HepG2 (cell line): Measurements from ENCODE around the gene SLIT1. TPM values are rescaled to one million over a fixed set of nuclear protein-coding genes. Genes with fewer than 3 reads are reported as not detected.

Source experiments
- ATAC-seq: fragments of 200-7000 bp; cut with Tn5 transposase; 3 replicates; pipeline ENCODE4 v1.9.1; 2020; ENCODE audit warnings: mild to moderate bottlenecking, moderate library complexity
- BruUV-seq: library from RNA; stranded (reverse); fragments of 400-500 nt; replicated peaks from 2 replicates; lab custom pipeline; 2021; lab: Mats Ljungman, UMichigan
- CTCF ChIA-PET: fragments of 300-600 bp; formaldehyde crosslinking; extraction: SDS; loops from one replicate; lab custom pipeline; 2021; ENCODE audit warnings: low total read pairs, inconsistent platforms, low intra/inter-chr PET ratio; lab: Yijun Ruan, JAX
- POLR2A ChIA-PET: fragments of 350-600 bp; sonication (Branson Sonifier 250); formaldehyde crosslinking; loops from one replicate; lab custom pipeline; 2020; ENCODE audit warnings: antibody characterized with exemption, inconsistent platforms; lab: Yijun Ruan, JAX
- DNase-seq: peaks from one replicate; pipeline ENCODE4 v3.0.0-alpha.2; 2015; ENCODE audit warnings: low spot score
- FAIRE-seq: peaks from 3 replicates; lab custom pipeline; 2011; peaks lifted over from hg19 to GRCh38; lab: Jason Lieb, UNC
- H2AFZ ChIP-seq: one replicate; pipeline ENCODE4 v1.6.1; 2011; ENCODE audit warnings: low read length, inconsistent platforms
- H3K27ac ChIP-seq: fragments of 300-600 bp; 3 replicates; pipeline ENCODE4 v1.8.0; 2011; ENCODE audit warnings: mixed run types, mild to moderate bottlenecking, mixed read lengths, low read length, inconsistent platforms; ENCODE audit not compliant: insufficient read depth; ENCODE audit errors: extremely low read length
- H3K27me3 ChIP-seq, 2 experiments: fragments of 200-600 bp in 1 of 2; 2 replicates in 1 of 2; 3 replicates in 1 of 2; pipeline versions ENCODE4 v1.6.0 to v1.8.0; 2011; ENCODE audit warnings: low read length in 2 of 2, mild to moderate bottlenecking in 2 of 2, moderate library complexity in 2 of 2, inconsistent platforms in 1 of 2; ENCODE audit not compliant: insufficient read depth in 2 of 2, control insufficient read depth in 1 of 2
- H3K36me3 ChIP-seq, 2 experiments: fragments of 200-600 bp in 1 of 2; replicated peaks in 1 of 2; 2 replicates in 1 of 2; 3 replicates in 1 of 2; pipeline versions ENCODE4 v1.5.1 to v1.8.0; 2011; ENCODE audit warnings: low read length in 2 of 2, inconsistent platforms in 1 of 2; ENCODE audit not compliant: insufficient read depth in 2 of 2, control insufficient read depth in 1 of 2
- H3K4me1 ChIP-seq: 2 replicates; pipeline ENCODE4 v1.5.1; 2012; ENCODE audit warnings: low read length, inconsistent platforms; ENCODE audit not compliant: insufficient read depth
- H3K4me2 ChIP-seq: 2 replicates; pipeline ENCODE4 v1.6.0; 2011; ENCODE audit warnings: low read depth, low read length, inconsistent platforms
- H3K4me3 ChIP-seq, 3 experiments: fragments of 200-600 bp in 1 of 3; sonication (generic), shearing (Covaris generic) in 1 of 3; replicated peaks in 1 of 3; 2 replicates each; pipeline ENCODE4 v1.5.1; 2011 to 2016; ENCODE audit warnings: low read length in 3 of 3, inconsistent platforms in 2 of 3, low read depth in 2 of 3, mild to moderate bottlenecking in 2 of 3, control low read depth in 1 of 3, mixed read lengths in 1 of 3; ENCODE audit not compliant: insufficient read depth in 1 of 3
- H3K79me2 ChIP-seq: one replicate; pipeline ENCODE4 v1.6.1; 2011; ENCODE audit warnings: low read length, inconsistent platforms; ENCODE audit not compliant: insufficient read depth
- H3K9ac ChIP-seq: 2 replicates; pipeline ENCODE4 v1.6.0; 2011; ENCODE audit warnings: mild to moderate bottlenecking, low read depth, low read length, inconsistent platforms; ENCODE audit not compliant: insufficient read depth
- H3K9me3 ChIP-seq: 2 replicates; pipeline ENCODE4 v1.5.1; 2012; ENCODE audit warnings: mild to moderate bottlenecking, low read length
- H4K20me1 ChIP-seq: 2 replicates; pipeline ENCODE4 v1.6.0; 2011; ENCODE audit warnings: inconsistent platforms, mild to moderate bottlenecking, low read length, moderate library complexity; ENCODE audit not compliant: insufficient read depth
- ARNTL ChIP-seq: sonication (generic); formaldehyde crosslinking; IDR thresholded peaks from 2 replicates; pipeline ENCODE4 v1.4.0; 2020; ENCODE audit warnings: mild to moderate bottlenecking, missing genetic modification reagents
- NFRKB ChIP-seq: fragments of 450-650 bp; IDR thresholded peaks from 2 replicates; pipeline ENCODE4 v1.6.1; 2017
- TCF12 ChIP-seq, 2 experiments: fragments of 450-650 bp in 1 of 2; sonication (generic) in 1 of 2; formaldehyde crosslinking in 1 of 2; IDR thresholded peaks; 2 replicates each; pipeline versions ENCODE4 v1.6.1 to v1.8.0; 2017 to 2022; ENCODE audit warnings: antibody characterized with exemption in 1 of 2, mild to moderate bottlenecking in 1 of 2, missing genetic modification reagents in 1 of 2, moderate library complexity in 1 of 2
- TEAD2 ChIP-seq: sonication (generic); formaldehyde crosslinking; IDR thresholded peaks from 2 replicates; pipeline ENCODE4 v1.9.0; 2021; ENCODE audit warnings: missing genetic modification reagents
- ZNF143 ChIP-seq: sonication (generic); formaldehyde crosslinking; IDR thresholded peaks from 2 replicates; pipeline ENCODE4 v1.4.0; 2020; ENCODE audit warnings: missing genetic modification reagents
- ZNF354B ChIP-seq: sonication (generic); formaldehyde crosslinking; IDR thresholded peaks from 2 replicates; pipeline ENCODE4 v1.8.0; 2022; ENCODE audit warnings: mild to moderate bottlenecking, missing genetic modification reagents
- ZNF670 ChIP-seq: sonication (generic); formaldehyde crosslinking; IDR thresholded peaks from 2 replicates; pipeline ENCODE4 v1.8.0; 2022; ENCODE audit warnings: mild to moderate bottlenecking, missing genetic modification reagents, borderline replicate concordance
- ZSCAN12 ChIP-seq: sonication (generic); formaldehyde crosslinking; IDR thresholded peaks from 2 replicates; pipeline ENCODE4 v1.9.0; 2021; ENCODE audit warnings: mild to moderate bottlenecking, missing genetic modification reagents
- WGBS: methylation state at CpG from one replicate; pipeline ENCODE4 v1.1.6; 2017; ENCODE audit warnings: low lambda C conversion rate; 5-methylcytosine and 5-hydroxymethylcytosine counted together
- in situ Hi-C: cut with HindIII; loops from 2 replicates; pipeline ENCODE4 v1.10.0; 2017; ENCODE audit warnings: low pct_unique_long_range_greater_than_20kb; ENCODE audit not compliant: extremely low pct_ligation_motif_present
- intact Hi-C: fragments of 100-400 bp; cut with micrococcal nuclease; formaldehyde crosslinking; loops from one replicate; pipeline ENCODE4 v1.10.0; 2022; ENCODE audit not compliant: unreplicated experiment
- polyA plus RNA-seq, 8 experiments: library from polyadenylated mRNA; depleted of rRNA in 3 of 8; stranded (reverse) in 7 of 8; unstranded in 1 of 8; fragments of >200 nt; fragmentation: Illumina TruSeq in 4 of 8; extraction: Trizol in 4 of 8; gene quantifications; 2 replicates each; pipeline versions ENCODE4 v1.2.1 to v1.2.3, GENCODE V29; 2011 to 2016; ENCODE audit warnings: low read depth in 4 of 8, missing spikeins in 1 of 8, mixed read lengths in 1 of 8; ENCODE audit not compliant: insufficient read depth in 1 of 8
- total RNA-seq, 5 experiments: library from RNA; depleted of rRNA; stranded (reverse); fragments of >200 nt; fragmentation: Illumina TruSeq; extraction: Trizol; gene quantifications; 2 replicates each; pipeline ENCODE4 v1.2.3, GENCODE V29; 2016; ENCODE audit warnings: low read depth in 1 of 5
- TF ChIP-seq, protein P1 (sequence below): sonication (generic); formaldehyde crosslinking; IDR thresholded peaks from 2 replicates; pipeline ENCODE4 v1.5.0; 2020; ENCODE audit warnings: mild to moderate bottlenecking, missing genetic modification reagents, borderline replicate concordance
- TF ChIP-seq, protein P2 (sequence below): sonication (generic); formaldehyde crosslinking; IDR thresholded peaks from 2 replicates; pipeline ENCODE4 v1.8.1; 2023; ENCODE audit warnings: missing genetic modification reagents, inconsistent platforms, borderline replicate concordance
- TF ChIP-seq, protein P3 (sequence below): sonication (generic); formaldehyde crosslinking; IDR thresholded peaks from 2 replicates; pipeline ENCODE4 v1.4.0; 2020; ENCODE audit warnings: missing genetic modification reagents, borderline replicate concordance
- TF ChIP-seq, protein P4 (sequence below): sonication (generic); formaldehyde crosslinking; IDR thresholded peaks from 2 replicates; pipeline ENCODE4 v1.8.1; 2023; ENCODE audit warnings: mild to moderate bottlenecking, inconsistent platforms, moderate library complexity, missing genetic modification reagents, borderline replicate concordance
- TF ChIP-seq, protein P5 (sequence below): sonication (generic); formaldehyde crosslinking; IDR thresholded peaks from 2 replicates; pipeline ENCODE4 v1.4.0; 2020; ENCODE audit warnings: low read depth, mild to moderate bottlenecking, missing genetic modification reagents

Gene SLIT1
- total and polyA plus RNA-seq, 2 of the 13 experiments (the other 11 are each of a cell fraction or from before 2014, with no cell fraction given): 0.09 to 0.33 TPM

DNA sequence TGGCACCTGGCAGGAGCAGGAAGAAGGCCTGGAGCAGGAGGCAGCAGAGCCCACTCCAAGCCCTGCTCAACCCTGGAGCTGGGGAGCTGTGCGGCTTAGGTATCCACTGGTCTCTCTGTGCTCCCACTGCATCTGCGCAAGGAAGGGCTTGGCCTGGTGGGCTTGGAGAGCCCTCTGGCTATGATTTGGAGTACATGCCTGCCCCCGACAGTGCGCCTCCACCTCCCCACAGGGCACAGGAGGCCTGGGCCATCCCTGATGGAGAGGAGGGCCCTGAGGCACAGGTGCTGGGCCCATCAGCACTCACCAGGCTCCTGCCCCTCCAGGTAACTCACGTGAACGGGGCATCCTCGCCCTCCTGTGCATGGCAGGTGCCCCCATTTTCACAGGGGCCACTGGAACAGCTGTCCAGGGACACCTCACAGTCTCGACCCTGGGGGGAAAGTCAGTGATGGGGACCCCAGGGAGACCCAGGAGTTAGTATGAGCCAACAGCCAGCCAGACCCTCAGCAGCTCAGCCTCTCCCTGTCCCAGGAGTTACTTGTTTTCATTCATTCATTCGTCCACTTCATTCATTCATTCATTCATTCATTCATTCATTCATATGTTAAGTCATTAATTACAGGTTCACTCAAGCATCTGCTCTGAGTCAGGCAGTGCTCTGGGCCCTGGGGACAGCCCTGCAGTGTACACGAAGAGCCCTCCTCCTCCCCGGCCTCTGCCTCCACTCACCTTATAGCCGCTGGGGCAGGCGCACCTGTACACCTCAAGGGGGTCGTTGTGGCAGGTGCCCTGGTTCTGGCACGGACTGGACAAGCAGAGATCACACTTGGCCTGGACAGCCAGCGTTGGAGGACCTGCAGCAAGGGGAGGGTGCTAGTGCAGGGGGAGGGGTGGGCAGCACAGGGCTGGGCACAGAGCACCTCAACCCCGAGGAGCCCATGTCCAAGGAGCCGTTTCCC lies 167.2 kb downstream of the SLIT1 start (continued):
- TF ChIP-seq, protein P1, sequence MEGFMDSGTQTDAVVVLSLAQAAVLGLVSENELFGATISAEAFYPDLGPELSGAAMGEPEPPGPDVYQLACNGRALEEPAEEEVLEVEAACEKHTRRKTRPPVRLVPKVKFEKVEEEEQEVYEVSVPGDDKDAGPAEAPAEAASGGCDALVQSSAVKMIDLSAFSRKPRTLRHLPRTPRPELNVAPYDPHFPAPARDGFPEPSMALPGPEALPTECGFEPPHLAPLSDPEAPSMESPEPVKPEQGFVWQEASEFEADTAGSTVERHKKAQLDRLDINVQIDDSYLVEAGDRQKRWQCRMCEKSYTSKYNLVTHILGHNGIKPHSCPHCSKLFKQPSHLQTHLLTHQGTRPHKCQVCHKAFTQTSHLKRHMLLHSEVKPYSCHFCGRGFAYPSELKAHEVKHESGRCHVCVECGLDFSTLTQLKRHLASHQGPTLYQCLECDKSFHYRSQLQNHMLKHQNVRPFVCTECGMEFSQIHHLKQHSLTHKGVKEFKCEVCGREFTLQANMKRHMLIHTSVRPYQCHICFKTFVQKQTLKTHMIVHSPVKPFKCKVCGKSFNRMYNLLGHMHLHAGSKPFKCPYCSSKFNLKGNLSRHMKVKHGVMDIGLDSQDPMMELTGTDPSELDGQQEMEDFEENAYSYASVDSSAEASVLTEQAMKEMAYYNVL (CRISPR knock-in tag): no peak
- TF ChIP-seq ZNF143: no peak
- TF ChIP-seq, protein P2, sequence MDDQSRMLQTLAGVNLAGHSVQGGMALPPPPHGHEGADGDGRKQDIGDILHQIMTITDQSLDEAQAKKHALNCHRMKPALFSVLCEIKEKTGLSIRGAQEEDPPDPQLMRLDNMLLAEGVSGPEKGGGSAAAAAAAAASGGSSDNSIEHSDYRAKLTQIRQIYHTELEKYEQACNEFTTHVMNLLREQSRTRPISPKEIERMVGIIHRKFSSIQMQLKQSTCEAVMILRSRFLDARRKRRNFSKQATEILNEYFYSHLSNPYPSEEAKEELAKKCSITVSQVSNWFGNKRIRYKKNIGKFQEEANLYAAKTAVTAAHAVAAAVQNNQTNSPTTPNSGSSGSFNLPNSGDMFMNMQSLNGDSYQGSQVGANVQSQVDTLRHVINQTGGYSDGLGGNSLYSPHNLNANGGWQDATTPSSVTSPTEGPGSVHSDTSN (CRISPR knock-in tag): no peak
- TF ChIP-seq TEAD2: no peak
- TF ChIP-seq, protein P3, sequence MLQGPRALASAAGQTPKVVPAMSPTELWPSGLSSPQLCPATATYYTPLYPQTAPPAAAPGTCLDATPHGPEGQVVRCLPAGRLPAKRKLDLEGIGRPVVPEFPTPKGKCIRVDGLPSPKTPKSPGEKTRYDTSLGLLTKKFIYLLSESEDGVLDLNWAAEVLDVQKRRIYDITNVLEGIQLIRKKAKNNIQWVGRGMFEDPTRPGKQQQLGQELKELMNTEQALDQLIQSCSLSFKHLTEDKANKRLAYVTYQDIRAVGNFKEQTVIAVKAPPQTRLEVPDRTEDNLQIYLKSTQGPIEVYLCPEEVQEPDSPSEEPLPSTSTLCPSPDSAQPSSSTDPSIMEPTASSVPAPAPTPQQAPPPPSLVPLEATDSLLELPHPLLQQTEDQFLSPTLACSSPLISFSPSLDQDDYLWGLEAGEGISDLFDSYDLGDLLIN (CRISPR knock-in tag): no peak

DNA sequence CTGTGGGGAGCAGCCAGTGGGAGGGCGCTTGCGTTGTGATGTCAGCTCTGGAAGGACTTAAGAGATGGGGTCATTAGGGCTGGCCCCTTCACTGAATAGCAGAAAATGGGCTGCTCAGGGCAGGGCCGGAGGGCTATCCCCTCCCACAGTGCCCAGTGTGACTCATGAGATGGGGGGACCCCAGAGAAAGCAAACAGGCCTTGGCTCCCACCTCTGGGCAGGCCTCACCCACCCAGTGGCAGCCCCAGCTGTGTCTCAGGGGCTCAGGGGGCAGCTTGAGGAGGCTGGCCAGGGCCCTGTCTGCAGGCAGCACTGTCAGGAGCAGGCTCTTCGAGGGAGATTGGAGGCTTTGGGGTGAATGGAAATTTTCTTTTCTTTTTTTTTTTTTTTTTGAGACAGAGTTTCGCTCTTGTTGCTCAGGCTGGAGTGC lies 168.3 kb downstream of the SLIT1 start:
- Histone ChIP-seq H3K9me3 (no peaks in the 10 kb centered on the region), H3K4me2 (no peak overlapping the region), H3K36me3 (no peaks in the 10 kb centered on the region), H4K20me1 (no peaks in the 10 kb centered on the region), H2AFZ (no peak overlapping the region), H3K27me3 (peaks cover 4 to 23% of the 10 kb centered on the region in 2 experiments; a peak in 4 of 5 replicates), H3K4me1 (peaks cover 26% of the 10 kb centered on the region), H3K79me2 (no peaks in the 10 kb centered on the region), H3K9ac (no peak overlapping the region), H3K4me3 (no peak overlapping the region), H3K27ac (no peak overlapping the region)
- DNase-seq (no peak), ATAC-seq (no peak), FAIRE-seq (no peak)
- CTCF ChIA-PET: no interaction called here
- WGBS: 62% methylated on average over 4 of the region's 5 CpGs
- intact Hi-C loops: no loop called here
- BruUV-seq: no TSS peak
- in situ Hi-C loops: no loop called here
- POLR2A ChIA-PET: no interaction called here
- TF ChIP-seq ZSCAN12 (CRISPR knock-in tag): no peak
- no peak for TF ChIP-seq ZNF354B (CRISPR knock-in tag)
- TF ChIP-seq TCF12 (IDR thresholded peaks at IDR 0.05): no peak
- TF ChIP-seq TCF12 (CRISPR knock-in tag; IDR thresholded peaks at IDR 0.05): no peak
- TF ChIP-seq, protein P4, sequence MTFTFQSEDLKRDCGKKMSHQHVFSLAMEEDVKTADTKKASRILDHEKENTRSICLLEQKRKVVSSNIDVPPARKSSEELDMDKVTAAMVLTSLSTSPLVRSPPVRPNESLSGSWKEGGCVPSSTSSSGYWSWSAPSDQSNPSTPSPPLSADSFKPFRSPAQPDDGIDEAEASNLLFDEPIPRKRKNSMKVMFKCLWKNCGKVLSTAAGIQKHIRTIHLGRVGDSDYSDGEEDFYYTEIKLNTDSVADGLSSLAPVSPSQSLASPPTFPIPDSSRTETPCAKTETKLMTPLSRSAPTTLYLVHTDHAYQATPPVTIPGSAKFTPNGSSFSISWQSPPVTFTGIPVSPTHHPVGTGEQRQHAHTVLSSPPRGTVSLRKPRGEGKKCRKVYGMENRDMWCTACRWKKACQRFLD (CRISPR knock-in tag): no peak
- TF ChIP-seq NFRKB: no peak
- no peak for TF ChIP-seq ZNF670 (CRISPR knock-in tag)
- no peak for TF ChIP-seq ARNTL (CRISPR knock-in tag)
- TF ChIP-seq, protein P5, sequence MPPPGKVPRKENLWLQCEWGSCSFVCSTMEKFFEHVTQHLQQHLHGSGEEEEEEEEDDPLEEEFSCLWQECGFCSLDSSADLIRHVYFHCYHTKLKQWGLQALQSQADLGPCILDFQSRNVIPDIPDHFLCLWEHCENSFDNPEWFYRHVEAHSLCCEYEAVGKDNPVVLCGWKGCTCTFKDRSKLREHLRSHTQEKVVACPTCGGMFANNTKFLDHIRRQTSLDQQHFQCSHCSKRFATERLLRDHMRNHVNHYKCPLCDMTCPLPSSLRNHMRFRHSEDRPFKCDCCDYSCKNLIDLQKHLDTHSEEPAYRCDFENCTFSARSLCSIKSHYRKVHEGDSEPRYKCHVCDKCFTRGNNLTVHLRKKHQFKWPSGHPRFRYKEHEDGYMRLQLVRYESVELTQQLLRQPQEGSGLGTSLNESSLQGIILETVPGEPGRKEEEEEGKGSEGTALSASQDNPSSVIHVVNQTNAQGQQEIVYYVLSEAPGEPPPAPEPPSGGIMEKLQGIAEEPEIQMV (CRISPR knock-in tag): no peak
